ENCODE results near the gene LGALS13.

The LGALS13 gene

GRCh38 chr19:39602224-39602623 lies at the start of gene LGALS13:
Gene LGALS13 (plus strand): TSS chr19:39602524. CDS start chr19:39602569, 45 bp downstream.
- peaks cover 1% of the 10 kb centered on the region for H3K4me1 ChIP-seq
- no peaks in the 10 kb centered on the region for H3K36me3 ChIP-seq
- no peak within 1 kb of the TSS for H3K4me2 ChIP-seq
- no peak within 1 kb of the TSS for H3K27ac ChIP-seq
- no peaks in the 10 kb centered on the region for H4K20me1 ChIP-seq
- no peaks in the 10 kb centered on the region for H3K9me3 ChIP-seq
- H3K27me3 ChIP-seq, result no peaks in the 10 kb centered on the region
- no peak for TF ChIP-seq Cebpa-rat (IDR thresholded peaks at IDR 0.05)
- H3K4me3 ChIP-seq, result no peak within 1 kb of the TSS
- no peak within 1 kb of the TSS for H3K9ac ChIP-seq

- Histone ChIP-seq H3K4me2 (peak overlapping the region; percentile 68), H3K36me3 (no peaks in the 10 kb centered on the region), H3K4me1 (peaks cover 28% of the 10 kb centered on the region), H3K27ac (no peak overlapping the region), H3K4me3 (no peak overlapping the region), H3K9me3 (no peaks in the 10 kb centered on the region), H3K27me3 (no peaks in the 10 kb centered on the region), H3K9ac (no peak overlapping the region), H4K20me1 (no peaks in the 10 kb centered on the region)
- no peak for TF ChIP-seq Cebpa-rat (IDR thresholded peaks at IDR 0.05)
Measured at GRCh38 chr19:39553082-39553652, 49.2 kb upstream of the LGALS13 start.

GRCh38 chr19:39554701-39555311 lies 47.5 kb upstream of the LGALS13 start:
- H3K36me3 ChIP-seq, result no peaks in the 10 kb centered on the region
- H4K20me1 ChIP-seq, result no peaks in the 10 kb centered on the region
- no peak overlapping the region for H3K4me3 ChIP-seq
- H3K9ac ChIP-seq, result no peak overlapping the region
- H3K9me3 ChIP-seq, result no peaks in the 10 kb centered on the region
- H3K27me3 ChIP-seq, result no peaks in the 10 kb centered on the region
- no peak overlapping the region for H3K4me2 ChIP-seq
- H3K27ac ChIP-seq, result no peak overlapping the region
- peaks cover 28% of the 10 kb centered on the region for H3K4me1 ChIP-seq
- no peak for TF ChIP-seq Cebpa-rat (IDR thresholded peaks at IDR 0.05)

- Histone ChIP-seq H3K4me2 (no peak overlapping the region), H4K20me1 (no peaks in the 10 kb centered on the region), H3K9ac (no peak overlapping the region), H3K9me3 (no peaks in the 10 kb centered on the region), H3K4me3 (no peak overlapping the region), H3K27ac (no peak overlapping the region), H3K27me3 (no peaks in the 10 kb centered on the region), H3K36me3 (no peaks in the 10 kb centered on the region), H3K4me1 (peaks cover 28% of the 10 kb centered on the region)
- no peak for TF ChIP-seq Cebpa-rat (IDR thresholded peaks at IDR 0.05)
Measured at GRCh38 chr19:39555883-39556282, 46.4 kb upstream of the LGALS13 start.

- peaks cover 12% of the 10 kb centered on the region for H3K4me1 ChIP-seq
- no peaks in the 10 kb centered on the region for H3K36me3 ChIP-seq
- no peaks in the 10 kb centered on the region for H3K27me3 ChIP-seq
- no peak overlapping the region for H3K27ac ChIP-seq
- H3K9ac ChIP-seq, result no peak overlapping the region
- no peak overlapping the region for H3K4me3 ChIP-seq
- H4K20me1 ChIP-seq, result no peaks in the 10 kb centered on the region
- no peak overlapping the region for H3K4me2 ChIP-seq
- TF ChIP-seq Cebpa-rat (IDR thresholded peaks at IDR 0.05), result no peak
- no peaks in the 10 kb centered on the region for H3K9me3 ChIP-seq
Measured at GRCh38 chr19:39557811-39558623, 44.3 kb upstream of the LGALS13 start.

- TF ChIP-seq Cebpa-rat (IDR thresholded peaks at IDR 0.05), result no peak
- no peaks in the 10 kb centered on the region for H3K36me3 ChIP-seq
- H3K27ac ChIP-seq, result no peak overlapping the region
- H3K9ac ChIP-seq, result no peak overlapping the region
- H3K4me2 ChIP-seq, result no peak overlapping the region
- no peaks in the 10 kb centered on the region for H4K20me1 ChIP-seq
- H3K27me3 ChIP-seq, result no peaks in the 10 kb centered on the region
- no peak overlapping the region for H3K4me3 ChIP-seq
- no peaks in the 10 kb centered on the region for H3K9me3 ChIP-seq
- 0 out of 2 replicates have a peak, but pooled peaks cover 5% of the 10 kb centered on the region for H3K4me1 ChIP-seq
Measured at GRCh38 chr19:39558624-39559117, 43.7 kb upstream of the LGALS13 start.

GRCh38 chr19:39563408-39563807 lies 38.9 kb upstream of the LGALS13 start:
- H3K36me3 ChIP-seq, result no peaks in the 10 kb centered on the region
- no peak overlapping the region for H3K4me2 ChIP-seq
- H3K9me3 ChIP-seq, result no peaks in the 10 kb centered on the region
- H4K20me1 ChIP-seq, result no peaks in the 10 kb centered on the region
- H3K4me3 ChIP-seq, result no peak overlapping the region
- no peak for TF ChIP-seq Cebpa-rat (IDR thresholded peaks at IDR 0.05)
- H3K9ac ChIP-seq, result no peak overlapping the region
- no peak overlapping the region for H3K27ac ChIP-seq
- no peaks in the 10 kb centered on the region for H3K27me3 ChIP-seq
- H3K4me1 ChIP-seq, result no peaks in the 10 kb centered on the region

- Histone ChIP-seq H3K9ac (no peak overlapping the region), H3K4me1 (no peaks in the 10 kb centered on the region), H3K4me3 (no peak overlapping the region), H3K9me3 (no peaks in the 10 kb centered on the region), H3K27ac (no peak overlapping the region), H3K27me3 (no peaks in the 10 kb centered on the region), H4K20me1 (no peaks in the 10 kb centered on the region), H3K4me2 (no peak overlapping the region), H3K36me3 (no peaks in the 10 kb centered on the region)
- no peak for TF ChIP-seq Cebpa-rat (IDR thresholded peaks at IDR 0.05)
Measured at GRCh38 chr19:39566064-39566463, 36.3 kb upstream of the LGALS13 start.

- Histone ChIP-seq H3K4me2 (no peak overlapping the region), H3K9ac (no peak overlapping the region)
Measured at GRCh38 chr19:39568604-39569003, 33.7 kb upstream of the LGALS13 start.

GRCh38 chr19:39582442-39582841 lies 19.9 kb upstream of the LGALS13 start:
- Histone ChIP-seq H3K27me3 (no peaks in the 10 kb centered on the region), H3K27ac (no peak overlapping the region), H3K36me3 (no peaks in the 10 kb centered on the region), H4K20me1 (no peaks in the 10 kb centered on the region), H3K9me3 (no peaks in the 10 kb centered on the region; the same call in 1 of the 2 replicates), H3K4me1 (peaks cover 5% of the 10 kb centered on the region; the same call in 1 of the 2 replicates), H3K4me3 (no peak overlapping the region), H3K4me2 (no peak overlapping the region), H3K9ac (no peak overlapping the region)
- no peak for TF ChIP-seq Cebpa-rat (IDR thresholded peaks at IDR 0.05)

More at GRCh38 chr19:39568604-39569003, 33.7 kb upstream of the LGALS13 start:
- Histone ChIP-seq H4K20me1 (no peaks in the 10 kb centered on the region), H3K9me3 (no peaks in the 10 kb centered on the region), H3K36me3 (no peaks in the 10 kb centered on the region), H3K4me1 (no peaks in the 10 kb centered on the region), H3K27ac (no peak overlapping the region), H3K27me3 (no peaks in the 10 kb centered on the region), H3K4me3 (no peak overlapping the region)
- no peak for TF ChIP-seq Cebpa-rat (IDR thresholded peaks at IDR 0.05)

All from BLaER1 (cell line).